RWPE2 (cell line): ENCODE data around the gene MTMR11.
A peak's percentile ranks its signal among the peaks of the same experiment; 100 is the strongest.

Experiments
- ATAC-seq: fragments of 200-7000 bp; cut with Tn5 transposase; 3 replicates; pipeline ENCODE4 v1.9.1; 2021; ENCODE audit warnings: low read depth
- DNase-seq: peaks from one replicate; pipeline ENCODE4 v3.0.0-alpha.2; 2020; ENCODE audit warnings: low spot score
- H3K27ac ChIP-seq: fragments of 450-650 bp; 2 replicates; pipeline ENCODE4 v1.5.1; 2017; ENCODE audit warnings: mild to moderate bottlenecking; ENCODE audit not compliant: poor library complexity, severe bottlenecking
- H3K27me3 ChIP-seq: fragments of 250-450 bp; sonication (Bioruptor Pico); 2 replicates; pipeline ENCODE4 v1.5.1; 2021; ENCODE audit warnings: mild to moderate bottlenecking, moderate library complexity; ENCODE audit not compliant: insufficient read depth, poor library complexity, severe bottlenecking
- H3K36me3 ChIP-seq: fragments of 250-450 bp; sonication (Bioruptor Pico); 2 replicates; pipeline ENCODE4 v1.5.1; 2020; ENCODE audit warnings: low read depth, mild to moderate bottlenecking, moderate library complexity
- H3K4me1 ChIP-seq: fragments of 250-450 bp; sonication (Bioruptor Pico); 2 replicates; pipeline ENCODE4 v1.5.1; 2021; ENCODE audit warnings: mild to moderate bottlenecking, moderate library complexity; ENCODE audit not compliant: insufficient read depth, poor library complexity, severe bottlenecking
- H3K4me3 ChIP-seq: fragments of 250-450 bp; sonication (Bioruptor Pico); 2 replicates; pipeline ENCODE4 v1.5.1; 2021; ENCODE audit warnings: mild to moderate bottlenecking, moderate library complexity; ENCODE audit not compliant: severe bottlenecking
- H3K9me3 ChIP-seq: fragments of 250-450 bp; sonication (Bioruptor Pico); 2 replicates; pipeline ENCODE4 v1.5.1; 2021; ENCODE audit warnings: mild to moderate bottlenecking, moderate library complexity; ENCODE audit not compliant: severe bottlenecking
- CTCF ChIP-seq: fragments of 450-650 bp; IDR thresholded peaks from one replicate; pipeline ENCODE4 v1.5.1; 2017; ENCODE audit warnings: mild to moderate bottlenecking, moderate library complexity; ENCODE audit not compliant: poor library complexity, severe bottlenecking

The MTMR11 gene

DNA sequence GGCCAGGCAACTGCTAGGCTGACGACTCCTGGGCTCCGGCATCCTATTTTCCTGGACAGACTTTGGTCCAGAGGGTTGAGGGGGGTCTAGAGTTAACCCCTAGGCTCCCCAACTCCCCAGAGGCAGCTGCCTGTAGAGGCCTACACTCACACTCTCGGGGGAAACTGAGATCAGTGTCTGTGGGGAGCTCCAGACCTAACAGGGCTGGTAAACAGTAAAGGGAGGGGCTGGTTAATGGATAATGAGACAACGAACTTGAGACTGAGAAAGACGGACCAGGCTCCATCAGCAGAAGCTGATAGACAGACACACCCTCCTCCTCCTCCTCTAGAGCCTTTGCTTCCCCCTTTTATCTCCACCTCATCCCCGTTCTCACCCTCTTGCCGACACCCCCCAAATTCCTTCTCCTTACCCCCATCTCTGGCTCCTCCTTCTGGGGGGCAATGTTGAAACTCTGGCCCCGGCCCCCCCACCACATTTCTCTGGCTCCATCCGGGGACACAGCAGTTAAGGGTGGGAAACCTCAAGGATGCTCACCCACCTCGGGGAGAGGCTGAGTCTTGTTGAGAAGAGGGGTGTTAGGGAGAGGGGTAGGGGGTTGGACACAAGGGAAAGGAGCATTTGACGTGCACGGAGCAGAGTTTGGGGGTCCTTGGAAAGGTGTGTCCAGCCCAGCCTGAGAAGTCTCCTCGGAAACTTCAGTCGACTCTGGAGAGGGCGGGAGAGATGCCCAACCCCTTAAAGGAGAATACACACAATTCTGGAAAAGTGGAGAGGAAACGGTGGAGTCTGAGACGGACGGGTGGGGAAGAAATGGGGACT lies at the start of gene MTMR11:
Gene MTMR11 (minus strand): TSS at position 710 of the 822 bp plus-strand sequence. CDS start 232 bp downstream, at position 478.
- no peaks in the 10 kb centered on the region for H3K27me3 ChIP-seq
- no peaks in the 10 kb centered on the region for H3K36me3 ChIP-seq
- peak within 1 kb of the TSS; percentile 40 for H3K4me3 ChIP-seq
- peaks cover 30% of the 10 kb centered on the region for H3K4me1 ChIP-seq
- ATAC-seq (peak; percentile 51; the same call in 2 of the 3 replicates), DNase-seq (no peak)
- TF ChIP-seq CTCF: no peak
- H3K27ac ChIP-seq: peak within 1 kb of the TSS; percentile 86
- no peaks in the 10 kb centered on the region for H3K9me3 ChIP-seq

GRCh38 chr1:149979972-149980540 lies 43.4 kb upstream of the MTMR11 start:
- no peak overlapping the region for H3K27ac ChIP-seq
- TF ChIP-seq CTCF: no peak
- ATAC-seq: no peak
- H3K27me3 ChIP-seq: no peaks in the 10 kb centered on the region
- peaks cover 41% of the 10 kb centered on the region for H3K36me3 ChIP-seq
- H3K4me1 ChIP-seq: peaks cover 21% of the 10 kb centered on the region
- no peaks in the 10 kb centered on the region for H3K9me3 ChIP-seq
- H3K4me3 ChIP-seq: no peak overlapping the region
- DNase-seq: no peak

DNA sequence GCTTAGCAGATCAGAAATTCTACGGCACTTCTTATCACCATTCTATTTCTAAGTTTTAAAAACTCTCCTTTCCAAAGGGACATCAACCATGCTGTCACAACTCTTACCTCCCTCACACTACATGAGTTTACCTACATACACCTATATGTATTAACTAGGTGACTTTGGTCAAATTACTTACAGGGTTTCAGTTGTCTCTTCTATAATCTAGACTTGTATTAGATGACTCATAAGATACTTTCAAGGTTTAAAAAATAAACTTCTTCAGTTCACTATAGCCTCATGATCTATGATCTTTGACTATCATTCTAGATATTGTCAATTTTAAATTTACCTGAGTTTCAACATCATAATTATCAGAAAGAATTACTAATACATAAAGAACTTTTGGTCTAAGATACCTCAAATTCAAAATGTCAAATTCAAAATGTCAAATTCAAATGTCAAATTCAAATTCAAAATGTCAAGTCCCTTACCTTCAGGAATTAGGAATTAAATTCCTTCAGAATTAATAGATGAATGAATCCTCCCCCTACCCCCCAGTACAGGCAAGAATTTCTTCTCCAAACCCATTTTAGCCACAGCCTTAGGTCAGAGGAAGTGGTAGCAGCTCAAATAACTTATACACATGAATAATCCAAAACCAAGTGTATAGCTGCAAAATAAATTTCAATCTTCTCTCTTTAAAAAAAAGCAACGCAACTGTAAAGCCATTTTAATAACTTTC lies 42.7 kb upstream of the MTMR11 start:
- peaks cover 43% of the 10 kb centered on the region for H3K36me3 ChIP-seq
- H3K27me3 ChIP-seq: no peaks in the 10 kb centered on the region
- no peak for TF ChIP-seq CTCF
- no peaks in the 10 kb centered on the region for H3K9me3 ChIP-seq
- ATAC-seq (no peak), DNase-seq (no peak)
- no peak overlapping the region for H3K27ac ChIP-seq
- H3K4me3 ChIP-seq: no peak overlapping the region
- peaks cover 21% of the 10 kb centered on the region for H3K4me1 ChIP-seq

GRCh38 chr1:149978547-149979023 lies 41.9 kb upstream of the MTMR11 start:
- Histone ChIP-seq H3K27me3 (no peaks in the 10 kb centered on the region), H3K4me1 (peaks cover 21% of the 10 kb centered on the region), H3K27ac (no peak overlapping the region), H3K36me3 (peaks cover 48% of the 10 kb centered on the region), H3K4me3 (no peak overlapping the region), H3K9me3 (no peaks in the 10 kb centered on the region)
- TF ChIP-seq CTCF: no peak
- DNase-seq (no peak), ATAC-seq (no peak)
